Chondrocyte (in vitro differentiated cells): Measurements from ENCODE around the gene SLC22A4. TPM values are rescaled to one million over a fixed set of nuclear protein-coding genes. Genes with fewer than 3 reads are reported as not detected.
A peak's percentile ranks its signal among the peaks of the same experiment; 100 is the strongest.

Source experiments
- DNase-seq: peaks from one replicate; pipeline ENCODE4 v3.0.0; 2021; ENCODE audit warnings: mixed read lengths, low spot score
- H3K27ac Mint-ChIP-seq: one replicate; pipeline ENCODE4 v1.8.0; 2021; ENCODE audit warnings: mild to moderate bottlenecking, moderate library complexity, mixed read lengths; ENCODE audit not compliant: unreplicated experiment
- H3K27me3 Mint-ChIP-seq: 2 replicates; pipeline ENCODE4 v1.8.0; 2021; ENCODE audit warnings: low read depth, mixed read lengths
- H3K36me3 Mint-ChIP-seq: 2 replicates; pipeline ENCODE4 v1.8.0; 2021; ENCODE audit warnings: low read depth, mixed read lengths
- H3K4me1 Mint-ChIP-seq: 2 replicates; pipeline ENCODE4 v1.8.0; 2021; ENCODE audit warnings: low read depth, mild to moderate bottlenecking, mixed read lengths
- H3K4me3 Mint-ChIP-seq: one replicate; pipeline ENCODE4 v1.8.0; 2021; ENCODE audit warnings: mild to moderate bottlenecking, moderate library complexity, mixed read lengths; ENCODE audit not compliant: unreplicated experiment
- H3K9me3 Mint-ChIP-seq: 2 replicates; pipeline ENCODE4 v1.8.0; 2021; ENCODE audit warnings: low read depth, mixed read lengths
- total RNA-seq: library from RNA; stranded (reverse); gene quantifications from 3 replicates; pipeline ENCODE4 v1.2.1, GENCODE V29; 2021
- TF ChIP-seq, protein P1 (sequence below): fragments of 200-600 bp; sonication (generic); IDR thresholded peaks from 2 replicates; pipeline ENCODE4 v1.5.0; 2021; ENCODE audit warnings: antibody characterized with exemption, mild to moderate bottlenecking, moderate library complexity

Gene SLC22A4
- total RNA-seq, 1 donor from 2014 or later: 4.2 TPM

GRCh38 chr5:132293066-132293991 lies 865 bp upstream of the SLC22A4 start:
- no peaks in the 10 kb centered on the region for H3K9me3 Mint-ChIP-seq
- H3K27me3 Mint-ChIP-seq: no peaks in the 10 kb centered on the region
- DNase-seq: no peak
- peak overlapping the region; percentile 99 for H3K27ac Mint-ChIP-seq
- peaks cover 31% of the 10 kb centered on the region for H3K4me1 Mint-ChIP-seq
- TF ChIP-seq, protein P1, sequence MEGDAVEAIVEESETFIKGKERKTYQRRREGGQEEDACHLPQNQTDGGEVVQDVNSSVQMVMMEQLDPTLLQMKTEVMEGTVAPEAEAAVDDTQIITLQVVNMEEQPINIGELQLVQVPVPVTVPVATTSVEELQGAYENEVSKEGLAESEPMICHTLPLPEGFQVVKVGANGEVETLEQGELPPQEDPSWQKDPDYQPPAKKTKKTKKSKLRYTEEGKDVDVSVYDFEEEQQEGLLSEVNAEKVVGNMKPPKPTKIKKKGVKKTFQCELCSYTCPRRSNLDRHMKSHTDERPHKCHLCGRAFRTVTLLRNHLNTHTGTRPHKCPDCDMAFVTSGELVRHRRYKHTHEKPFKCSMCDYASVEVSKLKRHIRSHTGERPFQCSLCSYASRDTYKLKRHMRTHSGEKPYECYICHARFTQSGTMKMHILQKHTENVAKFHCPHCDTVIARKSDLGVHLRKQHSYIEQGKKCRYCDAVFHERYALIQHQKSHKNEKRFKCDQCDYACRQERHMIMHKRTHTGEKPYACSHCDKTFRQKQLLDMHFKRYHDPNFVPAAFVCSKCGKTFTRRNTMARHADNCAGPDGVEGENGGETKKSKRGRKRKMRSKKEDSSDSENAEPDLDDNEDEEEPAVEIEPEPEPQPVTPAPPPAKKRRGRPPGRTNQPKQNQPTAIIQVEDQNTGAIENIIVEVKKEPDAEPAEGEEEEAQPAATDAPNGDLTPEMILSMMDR: peak; percentile 64
- H3K36me3 Mint-ChIP-seq: no peaks in the 10 kb centered on the region
- H3K4me3 Mint-ChIP-seq: peak overlapping the region; percentile 89

GRCh38 chr5:132294728-132295504 lies 722 bp downstream of the SLC22A4 start:
- H3K27ac Mint-ChIP-seq: peak overlapping the region; percentile 91
- no peaks in the 10 kb centered on the region for H3K36me3 Mint-ChIP-seq
- no peaks in the 10 kb centered on the region for H3K27me3 Mint-ChIP-seq
- H3K4me1 Mint-ChIP-seq: peaks cover 31% of the 10 kb centered on the region
- no peak for DNase-seq
- H3K9me3 Mint-ChIP-seq: no peaks in the 10 kb centered on the region
- H3K4me3 Mint-ChIP-seq: peak overlapping the region; percentile 89
- TF ChIP-seq, protein P1: no peak

DNA sequence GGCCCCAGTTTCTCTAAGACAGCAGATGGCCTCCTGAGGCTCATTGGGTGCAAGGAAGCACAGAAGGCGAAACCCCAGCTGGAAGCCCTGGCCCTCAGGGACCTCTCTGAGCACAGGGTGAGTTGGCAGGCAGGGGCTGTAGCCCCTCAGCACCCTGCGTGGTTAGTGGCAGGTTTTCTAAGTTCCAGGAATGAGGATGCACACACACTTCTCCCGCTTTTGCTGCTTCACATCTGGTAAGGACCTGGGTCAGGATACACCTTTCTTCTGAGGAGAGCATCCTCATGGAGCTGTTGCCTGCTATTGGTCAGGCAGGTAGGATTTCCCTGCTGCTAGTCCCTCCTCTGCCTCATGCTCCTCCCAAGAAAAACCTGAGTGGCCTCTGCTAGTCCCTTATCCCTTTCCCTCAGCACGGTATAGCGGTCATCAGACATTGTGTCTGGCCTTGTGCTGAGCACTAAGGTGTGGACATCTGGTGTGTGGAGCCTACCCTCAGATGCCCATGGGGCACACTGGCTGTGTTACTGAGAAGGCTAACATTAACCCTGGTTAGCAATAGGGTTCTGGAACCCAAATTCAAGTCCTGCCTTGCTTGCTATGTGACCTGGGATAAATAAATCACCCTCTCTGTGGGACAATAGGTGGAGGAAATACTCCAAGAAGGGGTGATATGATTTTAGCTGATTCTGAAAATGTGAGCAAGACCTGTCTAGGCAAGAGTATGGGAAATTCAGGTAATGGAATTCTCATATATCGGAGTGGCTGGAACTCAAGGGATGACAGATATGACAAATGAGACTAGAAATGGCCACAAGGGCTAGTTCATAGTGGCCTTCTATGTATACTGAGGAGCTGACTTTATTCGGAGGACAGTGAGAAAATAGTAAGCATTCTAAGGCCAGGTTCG lies 1.6 kb downstream of the SLC22A4 start:
- H3K27ac Mint-ChIP-seq: peak overlapping the region; percentile 91
- DNase-seq: no peak

GRCh38 chr5:132296412-132297016 lies 2.3 kb downstream of the SLC22A4 start:
- TF ChIP-seq, protein P1: no peak
- Mint-ChIP-seq H3K27ac (no peak overlapping the region), H3K9me3 (no peaks in the 10 kb centered on the region), H3K4me1 (peaks cover 31% of the 10 kb centered on the region), H3K4me3 (no peak overlapping the region), H3K36me3 (no peaks in the 10 kb centered on the region), H3K27me3 (no peaks in the 10 kb centered on the region)
- no peak for DNase-seq

More for the DNA sequence above, 1.6 kb downstream of the SLC22A4 start:
- Mint-ChIP-seq H3K36me3 (no peaks in the 10 kb centered on the region), H3K9me3 (no peaks in the 10 kb centered on the region), H3K4me3 (peak overlapping the region; percentile 89), H3K27me3 (no peaks in the 10 kb centered on the region), H3K4me1 (peaks cover 31% of the 10 kb centered on the region)
- TF ChIP-seq, protein P1: no peak
